ENCODE measurements around the gene CFAP54.

DNA sequence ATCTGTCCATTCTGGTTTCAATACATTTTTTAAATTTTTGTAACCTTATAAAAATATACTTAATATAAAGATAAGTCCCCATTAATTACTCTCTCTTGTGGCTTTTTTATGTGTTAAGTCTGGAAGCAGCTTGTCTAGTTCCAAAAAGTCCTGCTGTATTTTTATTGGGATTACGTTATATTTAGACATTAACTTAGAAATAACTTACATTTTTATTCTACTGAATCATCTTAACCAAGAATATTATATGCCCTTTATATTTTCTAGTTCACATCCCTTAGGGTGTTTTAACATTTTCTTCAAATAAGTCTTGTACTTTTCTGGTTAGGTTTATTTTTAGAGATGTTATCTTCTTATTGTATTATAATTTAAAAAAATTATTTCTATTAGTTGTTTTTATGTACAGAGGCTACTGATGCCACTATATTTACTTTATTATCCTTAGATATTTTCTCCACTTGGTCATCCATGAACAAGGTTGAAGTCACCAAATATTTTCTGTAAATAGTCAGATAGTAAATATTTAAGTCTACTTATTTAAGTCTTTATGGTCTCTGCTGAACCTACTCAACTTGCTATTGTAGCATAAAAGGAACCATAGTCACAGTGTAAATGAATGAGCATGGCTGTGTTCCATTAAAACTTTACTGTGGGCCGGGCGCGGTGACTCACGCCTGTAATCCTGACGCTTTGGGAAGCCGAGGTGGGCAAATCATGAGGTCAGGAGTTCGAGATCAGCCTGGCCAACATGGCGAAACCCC, 285.3 kb downstream of the CFAP54 start:
- TF ChIP-seq CTCF (IDR thresholded peaks at IDR 0.05; ENCODE audit: insufficient read depth, low read depth, low read length) (no peak), EZH2 (IDR thresholded peaks at IDR 0.05; ENCODE audit: insufficient read depth, low read length) (no peak)
